NCI-H187 treated with DMSO at 0.1 percent for 48 hours (cell line): Measurements from ENCODE around the gene NID2.
A peak's percentile ranks its signal among the peaks of the same experiment; 100 is the strongest.

Experiments
- DNase-seq: peaks from one replicate; lab custom pipeline; 2025; lab: John Stamatoyannopoulos, UW

NID2 gene

GRCh38 chr14:52068615-52069306 is at the start of gene NID2:
Gene NID2, minus strand, starts transcription at chr14:52069059. Its CDS starts 65 bp downstream, at chr14:52068994.
- DNase-seq, result no peak

- no peak for DNase-seq
Measured at GRCh38 chr14:52117111-52117832, 48.4 kb upstream of the NID2 start.

- DNase-seq, result no peak
Measured at GRCh38 chr14:52115286-52115685, 46.4 kb upstream of the NID2 start.

- no peak for DNase-seq
Measured at GRCh38 chr14:52112336-52113018, 43.6 kb upstream of the NID2 start.

- no peak for DNase-seq
Measured at GRCh38 chr14:52111583-52111982, 42.7 kb upstream of the NID2 start.

- no peak for DNase-seq
Measured at GRCh38 chr14:52110441-52111086, 41.7 kb upstream of the NID2 start.

GRCh38 chr14:52108823-52109222 is 40.0 kb upstream of the NID2 start:
- no peak for DNase-seq

GRCh38 chr14:52106840-52107239 is 38.0 kb upstream of the NID2 start:
- DNase-seq, result no peak

- DNase-seq, result no peak
Measured at GRCh38 chr14:52103416-52103815, 34.6 kb upstream of the NID2 start.

- no peak for DNase-seq
Measured at GRCh38 chr14:52095794-52096193, 26.9 kb upstream of the NID2 start.

GRCh38 chr14:52095336-52095735 is 26.5 kb upstream of the NID2 start:
- DNase-seq, result no peak

GRCh38 chr14:52094546-52095271 is 25.9 kb upstream of the NID2 start:
- no peak for DNase-seq

GRCh38 chr14:52091928-52092327 is 23.1 kb upstream of the NID2 start:
- no peak for DNase-seq

GRCh38 chr14:52090936-52091335 is 22.1 kb upstream of the NID2 start:
- no peak for DNase-seq

GRCh38 chr14:52089218-52089617 is 20.4 kb upstream of the NID2 start:
- DNase-seq, result no peak

GRCh38 chr14:52086711-52087110 is 17.9 kb upstream of the NID2 start:
- DNase-seq, result no peak

- DNase-seq, result no peak
Measured at GRCh38 chr14:52082903-52083302, 14.0 kb upstream of the NID2 start.

- no peak for DNase-seq
Measured at GRCh38 chr14:52081964-52082363, 13.1 kb upstream of the NID2 start.

- peak; percentile 83 for DNase-seq
Measured at GRCh38 chr14:52080808-52081755, 12.2 kb upstream of the NID2 start.

GRCh38 chr14:52080158-52080800 is 11.4 kb upstream of the NID2 start:
- no peak for DNase-seq
